B cell (primary cell): ENCODE data around the gene NPM3. TPM values are rescaled to one million over a fixed set of nuclear protein-coding genes. Genes with fewer than 3 reads are reported as not detected.
A peak's percentile ranks its signal among the peaks of the same experiment; 100 is the strongest.

Source experiments
- ATAC-seq: fragments of 200-7000 bp; cut with Tn5 transposase; one replicate; pipeline ENCODE4 v1.10.0; 2021; ENCODE audit warnings: low read depth, mild to moderate bottlenecking, moderate number of reproducible peaks, moderate library complexity
- CTCF ChIA-PET: fragments of 350-600 bp; sonication (Branson Sonifier 250); formaldehyde crosslinking; loops from one replicate; lab custom pipeline; 2021; ENCODE audit warnings: antibody characterized with exemption, inconsistent platforms; lab: Charles Lee
- POLR2A ChIA-PET: fragments of 350-600 bp; sonication (Branson Sonifier 250); formaldehyde crosslinking; loops from one replicate; lab custom pipeline; 2021; ENCODE audit warnings: antibody characterized with exemption; lab: Charles Lee
- DNase-seq: peaks from one replicate; pipeline ENCODE4 v3.0.0; 2013
- H2AFZ ChIP-seq: 2 replicates; pipeline ENCODE4 v1.6.1; 2012; ENCODE audit warnings: mild to moderate bottlenecking, low read depth, low read length; ENCODE audit not compliant: insufficient read depth, poor library complexity, severe bottlenecking
- H3K27ac ChIP-seq, 2 donors: 1 replicate in 1 of 2; 2 replicates in 1 of 2; pipeline ENCODE4 v1.5.1; 2012 to 2013; ENCODE audit warnings: low read length in 2 of 2, mild to moderate bottlenecking in 2 of 2, moderate library complexity in 1 of 2
- H3K27me3 ChIP-seq, 4 experiments: fragments of 200-600 bp in 1 of 4; sonication (generic) in 1 of 4; replicated peaks in 1 of 4; 1 replicate in 2 of 4; 2 replicates in 2 of 4; pipeline versions ENCODE4 v1.6.1 to v1.7.0; 2013 to 2016; ENCODE audit warnings: low read length in 3 of 4, mild to moderate bottlenecking in 2 of 4, mixed read lengths in 1 of 4, moderate library complexity in 1 of 4; ENCODE audit not compliant: insufficient read depth in 4 of 4, control insufficient read depth in 3 of 4; ENCODE audit errors: control extremely low read depth in 1 of 4
- H3K36me3 ChIP-seq, 2 experiments: replicated peaks in 1 of 2; 1 replicate in 1 of 2; 2 replicates in 1 of 2; pipeline versions ENCODE4 v1.6.1 to v1.7.1; 2013; ENCODE audit warnings: low read length in 1 of 2; ENCODE audit not compliant: insufficient read depth in 2 of 2, control insufficient read depth in 1 of 2; ENCODE audit errors: control extremely low read depth in 1 of 2, extremely low read depth in 1 of 2
- H3K4me1 ChIP-seq, 2 donors: fragments of 200-600 bp in 1 of 2; sonication (generic) in 1 of 2; 1 replicate in 1 of 2; 2 replicates in 1 of 2; pipeline versions ENCODE4 v1.5.1 to v1.6.1; 2013 to 2017; ENCODE audit warnings: low read length in 2 of 2; ENCODE audit not compliant: control insufficient read depth in 2 of 2, insufficient read depth in 2 of 2
- H3K4me2 ChIP-seq: replicated peaks from 2 replicates; pipeline ENCODE3; 2012; ENCODE audit warnings: mild to moderate bottlenecking, low read depth, low read length; ENCODE audit not compliant: poor library complexity, severe bottlenecking
- H3K4me3 ChIP-seq, 5 experiments: fragments of 200-600 bp in 1 of 5; sonication (generic) in 1 of 5; 1 replicate in 3 of 5; 2 replicates in 2 of 5; pipeline versions ENCODE4 v1.5.1 to v1.7.0; 2011 to 2016; ENCODE audit warnings: low read length in 4 of 5, mild to moderate bottlenecking in 4 of 5, low read depth in 2 of 5, control low read depth in 1 of 5, moderate library complexity in 1 of 5; ENCODE audit not compliant: insufficient read depth in 1 of 5; ENCODE audit errors: control extremely low read depth in 1 of 5, extremely low read depth in 1 of 5
- H3K79me2 ChIP-seq: fragments of 200-600 bp; sonication (generic); one replicate; pipeline ENCODE4 v1.6.0; 2016; ENCODE audit warnings: low read length; ENCODE audit not compliant: control insufficient read depth, insufficient read depth
- H3K9ac ChIP-seq: fragments of 200-600 bp; sonication (generic); 2 replicates; pipeline ENCODE4 v1.6.1; 2017; ENCODE audit warnings: mild to moderate bottlenecking, low read length, moderate library complexity
- H3K9me3 ChIP-seq, 3 donors: one replicate each; pipeline versions ENCODE4 v1.6.1 to v1.7.1; 2013; ENCODE audit warnings: low read length in 2 of 3; ENCODE audit not compliant: control insufficient read depth in 2 of 3, insufficient read depth in 1 of 3; ENCODE audit errors: control extremely low read depth in 1 of 3
- H4K20me1 ChIP-seq: 2 replicates; pipeline ENCODE4 v1.6.0; 2012; ENCODE audit warnings: mild to moderate bottlenecking, low read length; ENCODE audit not compliant: insufficient read depth, control insufficient read depth, poor library complexity, severe bottlenecking
- H3K27ac Mint-ChIP-seq: one replicate; pipeline ENCODE4 v1.8.0; 2021; ENCODE audit warnings: mixed read lengths
- H3K27me3 Mint-ChIP-seq: one replicate; pipeline ENCODE4 v1.8.0; 2021; ENCODE audit warnings: mixed read lengths
- H3K4me1 Mint-ChIP-seq: one replicate; pipeline ENCODE4 v1.8.0; 2021; ENCODE audit warnings: mixed read lengths
- H3K4me3 Mint-ChIP-seq: one replicate; pipeline ENCODE4 v1.8.0; 2021; ENCODE audit warnings: mixed read lengths
- H3K9me3 Mint-ChIP-seq: one replicate; pipeline ENCODE4 v1.8.0; 2022; ENCODE audit warnings: mixed read lengths; ENCODE audit not compliant: insufficient read depth
- CTCF ChIP-seq: fragments of 200-600 bp; IDR thresholded peaks from one replicate; pipeline ENCODE4 v1.8.0; 2022; ENCODE audit warnings: antibody characterized with exemption, mild to moderate bottlenecking
- EZH2 ChIP-seq: IDR thresholded peaks from 2 replicates; pipeline ENCODE4 v1.6.1; 2012; ENCODE audit warnings: borderline replicate concordance, low read depth, mild to moderate bottlenecking, moderate library complexity, low read length; ENCODE audit not compliant: insufficient read depth, poor library complexity, severe bottlenecking
- WGBS: methylation state at CpG from one replicate; pipeline ENCODE4 v1.1.5; 2013; ENCODE audit warnings: missing lambda C conversion rate; ENCODE audit not compliant: insufficient coverage; 5-methylcytosine and 5-hydroxymethylcytosine counted together
- intact Hi-C: fragments of 100-400 bp; cut with micrococcal nuclease; formaldehyde crosslinking; loops from one replicate; pipeline ENCODE4 v1.10.0; 2022
- polyA plus RNA-seq: library from polyadenylated mRNA; depleted of rRNA; stranded (reverse); fragments of >200 nt; gene quantifications from 2 replicates; pipeline ENCODE4 v1.2.3, GENCODE V29; 2012
- total RNA-seq, 2 donors: library from RNA; stranded (reverse); fragments of 120-200 nt in 1 of 2; gene quantifications; 1 replicate in 1 of 2; 2 replicates in 1 of 2; pipeline versions ENCODE4 v1.2.3 to v1.2.4, GENCODE V29; 2013 to 2022

NPM3 gene
- total and polyA plus RNA-seq, 2 donors (not counting 1 experiment from before 2014, with no cell fraction given): 7.7 to 13.5 TPM

GRCh38 chr10:101781655-101781983 is 1.6 kb downstream of the NPM3 start:
- Mint-ChIP-seq H3K9me3 (no peaks in the 10 kb centered on the region), H3K4me1 (peaks cover 65% of the 10 kb centered on the region), H3K27ac (no peak overlapping the region), H3K27me3 (peaks cover 20% of the 10 kb centered on the region), H3K4me3 (peak overlapping the region; percentile 99)
- H3K27me3 ChIP-seq: peaks cover 0 to 30% (median 16%) of the 10 kb centered on the region in 4 experiments
- H3K79me2 ChIP-seq: peaks cover 24% of the 10 kb centered on the region
- DNase-seq: peak; percentile 19
- ChIA-PET POLR2A (interaction anchor here (0.6 to 0.9 kb wide), 2 partner anchors 8 to 37 kb away, joined by 3 read pairs; partner anchors contain the start of gene OGA), CTCF (interaction anchor here (0.5 to 5.0 kb wide), 25 partner anchors 8 to 785 kb away, joined by 3 to 48 read pairs (median 4); partner anchors contain the start of genes DPCD, OGA and POLL)
- H3K4me1 ChIP-seq: peaks cover 38 to 60% of the 10 kb centered on the region in 2 donors
- WGBS: 87% methylated on average over 5 of the region's 7 CpGs
- no peak overlapping the region for H2AFZ ChIP-seq
- no peak overlapping the region for H3K4me3 ChIP-seq
- peaks cover 0 to 23% of the 10 kb centered on the region in 2 experiments for H3K36me3 ChIP-seq
- no peak overlapping the region for H3K4me2 ChIP-seq
- peaks cover 0 to 14% (median 0%) of the 10 kb centered on the region in 3 donors for H3K9me3 ChIP-seq
- no peak for ATAC-seq
- intact Hi-C loops: loop anchor here (2.0 to 5.0 kb wide), 4 partner anchors 13 to 194 kb away; partner anchors contain the start of genes DPCD, FBXW4 and POLL
- H3K27ac ChIP-seq: no peak overlapping the region
- H4K20me1 ChIP-seq: peaks cover 59% of the 10 kb centered on the region
- TF ChIP-seq EZH2 (no peak), CTCF (no peak)
- no peak overlapping the region for H3K9ac ChIP-seq
